ENCODE data around the gene RAB40AL. TPM values are rescaled to one million over a fixed set of nuclear protein-coding genes. Genes with fewer than 3 reads are reported as not detected.

Gene RAB40AL
- total RNA-seq, 1 experiment from 2014 or later: 0.97 TPM

DNA sequence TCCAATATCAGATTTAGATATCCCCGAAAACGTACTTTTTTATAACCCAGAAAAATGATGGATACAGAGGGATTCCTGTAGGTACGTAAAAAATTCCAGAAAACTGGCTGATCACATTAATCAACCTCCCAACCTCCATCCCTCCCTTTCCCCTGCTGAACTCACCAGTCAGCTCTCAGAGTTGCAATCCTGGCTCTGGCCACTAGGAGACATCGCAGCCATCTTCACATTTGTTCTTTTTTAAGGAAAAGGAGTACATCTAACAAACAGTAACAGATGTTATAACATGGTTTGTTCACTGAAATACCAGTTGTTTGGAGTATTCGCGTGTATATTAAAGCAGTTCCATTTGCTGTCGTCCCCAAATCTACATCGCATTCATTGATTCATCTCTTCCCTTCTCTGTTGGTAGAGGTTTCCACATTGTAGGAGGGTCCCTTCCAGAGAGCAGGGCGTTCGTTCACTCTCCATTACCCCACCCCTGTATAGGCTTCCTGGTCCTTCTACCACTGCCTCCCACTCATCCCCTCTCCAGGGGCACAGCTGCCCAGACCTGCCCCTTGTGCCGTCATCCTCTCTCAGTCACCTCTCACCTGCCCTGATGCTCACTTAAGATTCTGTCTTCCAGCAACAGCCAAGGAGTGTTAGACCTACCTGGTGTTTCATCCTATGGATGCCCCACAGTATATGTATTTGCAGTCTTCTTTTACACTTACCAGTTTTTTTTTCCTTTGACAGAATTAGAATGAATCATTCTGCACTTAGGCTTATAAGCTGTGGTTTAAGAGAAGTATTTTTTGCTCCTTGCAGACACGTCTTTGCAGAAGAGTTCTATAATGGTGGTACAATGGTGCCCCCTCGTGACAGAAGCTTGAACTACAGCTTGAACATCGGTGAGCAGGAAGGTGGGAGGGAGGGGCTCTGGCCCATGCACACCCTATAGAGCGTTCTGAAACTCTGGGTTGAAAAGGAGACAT is 36.8 kb upstream of the RAB40AL start:
- DNase-seq (ENCODE audit: low spot score): peak; percentile 78
- Histone ChIP-seq H3K27ac (ENCODE audit: low read depth, low read length, poor library complexity, severe bottlenecking) (no peak overlapping the region), H3K9me3 (ENCODE audit: low read depth, low read length, poor library complexity, severe bottlenecking) (no peaks in the 10 kb centered on the region), H3K27me3 (replicated peaks; ENCODE audit: insufficient read depth, low read depth, low read length, poor library complexity) (no peaks in the 10 kb centered on the region), H3K4me3 (ENCODE audit: low read depth, low read length, poor library complexity, severe bottlenecking) (no peak overlapping the region), H3K4me1 (ENCODE audit: insufficient read depth, low read length, poor library complexity, severe bottlenecking) (no peaks in the 10 kb centered on the region), H3K36me3 (ENCODE audit: insufficient read depth, low read length, poor library complexity, severe bottlenecking) (no peaks in the 10 kb centered on the region)
- TF ChIP-seq, protein P1, sequence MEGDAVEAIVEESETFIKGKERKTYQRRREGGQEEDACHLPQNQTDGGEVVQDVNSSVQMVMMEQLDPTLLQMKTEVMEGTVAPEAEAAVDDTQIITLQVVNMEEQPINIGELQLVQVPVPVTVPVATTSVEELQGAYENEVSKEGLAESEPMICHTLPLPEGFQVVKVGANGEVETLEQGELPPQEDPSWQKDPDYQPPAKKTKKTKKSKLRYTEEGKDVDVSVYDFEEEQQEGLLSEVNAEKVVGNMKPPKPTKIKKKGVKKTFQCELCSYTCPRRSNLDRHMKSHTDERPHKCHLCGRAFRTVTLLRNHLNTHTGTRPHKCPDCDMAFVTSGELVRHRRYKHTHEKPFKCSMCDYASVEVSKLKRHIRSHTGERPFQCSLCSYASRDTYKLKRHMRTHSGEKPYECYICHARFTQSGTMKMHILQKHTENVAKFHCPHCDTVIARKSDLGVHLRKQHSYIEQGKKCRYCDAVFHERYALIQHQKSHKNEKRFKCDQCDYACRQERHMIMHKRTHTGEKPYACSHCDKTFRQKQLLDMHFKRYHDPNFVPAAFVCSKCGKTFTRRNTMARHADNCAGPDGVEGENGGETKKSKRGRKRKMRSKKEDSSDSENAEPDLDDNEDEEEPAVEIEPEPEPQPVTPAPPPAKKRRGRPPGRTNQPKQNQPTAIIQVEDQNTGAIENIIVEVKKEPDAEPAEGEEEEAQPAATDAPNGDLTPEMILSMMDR (conservative IDR thresholded peaks at IDR 0.05; ENCODE audit: low read depth, low read length): peak; percentile 72
- no peak for TF ChIP-seq EZH2 (IDR thresholded peaks at IDR 0.05; ENCODE audit: borderline replicate concordance, low read depth, low read length, poor library complexity, severe bottlenecking)
- intact Hi-C loops (cut with micrococcal nuclease; ENCODE audit: unreplicated experiment): loop anchor here (1.0 kb wide), 1 partner anchor 276 kb away; no protein-coding TSS in a partner anchor
- ChIA-PET POLR2A (ENCODE audit: low non-redundant PET) (no interaction called here), CTCF (interaction anchor here (0.5 to 1.1 kb wide), 5 partner anchors 36 to 839 kb away, joined by 3 to 4 read pairs (median 3); partner anchors contain the start of gene GPRASP3)
- no TSS peak for BruUV-seq (replicated peaks)

DNA sequence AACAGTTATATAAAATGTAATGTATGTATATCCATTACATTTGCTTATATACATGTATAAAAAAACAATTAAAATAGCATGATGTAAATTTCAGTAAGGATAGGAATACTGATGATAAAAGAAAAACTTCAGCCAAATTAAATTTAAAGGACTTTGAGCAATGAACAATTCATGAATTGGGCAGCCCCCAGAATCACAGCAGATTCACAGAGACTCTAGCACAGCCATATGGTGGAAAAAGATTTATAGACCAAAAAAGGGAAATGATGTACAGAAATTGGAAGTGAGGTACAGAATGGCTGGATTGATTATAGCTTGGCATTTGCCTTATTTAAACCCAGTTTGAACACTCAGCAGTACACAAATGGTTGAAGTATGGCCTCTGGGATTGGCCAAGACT is 34.7 kb upstream of the RAB40AL start:
- POLR2A ChIA-PET (ENCODE audit: low non-redundant PET): no interaction called here
- BruUV-seq (replicated peaks): no TSS peak
- intact Hi-C loops (cut with micrococcal nuclease; ENCODE audit: unreplicated experiment): no loop called here
- CTCF ChIA-PET: no interaction called here
- H3K9me3 ChIP-seq (ENCODE audit: low read depth, low read length, poor library complexity, severe bottlenecking): no peaks in the 10 kb centered on the region
- H3K36me3 ChIP-seq (ENCODE audit: insufficient read depth, low read length, poor library complexity, severe bottlenecking): no peaks in the 10 kb centered on the region
- no peaks in the 10 kb centered on the region for H3K4me1 ChIP-seq (ENCODE audit: insufficient read depth, low read length, poor library complexity, severe bottlenecking)
- no peaks in the 10 kb centered on the region for H3K27me3 ChIP-seq (replicated peaks; ENCODE audit: insufficient read depth, low read depth, low read length, poor library complexity)
- H3K4me3 ChIP-seq (ENCODE audit: low read depth, low read length, poor library complexity, severe bottlenecking): no peak overlapping the region
- no peak overlapping the region for H3K27ac ChIP-seq (ENCODE audit: low read depth, low read length, poor library complexity, severe bottlenecking)
- no peak for TF ChIP-seq EZH2 (IDR thresholded peaks at IDR 0.05; ENCODE audit: borderline replicate concordance, low read depth, low read length, poor library complexity, severe bottlenecking)
- TF ChIP-seq, protein P1 (conservative IDR thresholded peaks at IDR 0.05; ENCODE audit: low read depth, low read length): no peak
- no peak for DNase-seq (ENCODE audit: low spot score)

DNA sequence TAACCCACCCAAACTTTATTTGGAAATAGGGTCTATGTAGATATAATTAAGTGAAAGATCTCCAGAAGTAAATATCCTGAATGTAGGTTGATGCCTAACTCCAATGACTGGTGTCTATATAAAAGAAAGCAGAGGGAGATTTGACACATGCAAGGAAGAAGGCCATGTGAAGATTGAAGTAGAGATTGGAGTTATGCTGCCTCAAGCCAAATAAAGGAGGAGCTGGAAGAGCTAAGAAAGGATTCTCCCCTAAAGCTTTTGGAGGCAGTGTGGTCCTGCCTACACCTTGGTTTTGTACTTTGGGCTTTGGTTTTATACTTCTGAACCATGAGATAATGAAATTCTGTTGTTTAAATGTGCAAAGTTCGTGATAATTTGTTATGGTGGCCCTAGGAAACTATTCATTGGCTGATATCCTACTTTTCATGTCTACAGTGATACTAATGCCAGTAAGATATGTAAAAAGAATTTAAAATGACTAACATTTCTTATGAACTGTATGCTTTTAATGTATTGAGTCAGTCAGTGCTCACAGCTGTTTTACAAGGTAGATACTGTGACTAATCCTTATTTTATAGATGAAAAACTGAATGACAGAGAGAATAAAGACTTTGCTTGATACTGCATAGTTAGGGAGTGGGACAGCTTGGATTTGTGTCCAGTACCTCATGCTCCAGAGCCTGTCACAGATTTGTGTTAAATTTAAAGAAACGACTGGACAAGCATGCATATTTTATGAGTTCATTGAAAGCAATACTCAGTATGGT is 5.9 kb upstream of the RAB40AL start:
- no TSS peak for BruUV-seq (replicated peaks)
- POLR2A ChIA-PET (ENCODE audit: low non-redundant PET): no interaction called here
- CTCF ChIA-PET: interaction anchor here (0.6 kb wide), 1 partner anchor 228 kb away, joined by 4 read pairs; no protein-coding TSS in a partner anchor

More for the DNA sequence above, 5.9 kb upstream of the RAB40AL start:
- intact Hi-C loops (cut with micrococcal nuclease; ENCODE audit: unreplicated experiment): no loop called here
- Histone ChIP-seq H3K4me1 (ENCODE audit: insufficient read depth, low read length, poor library complexity, severe bottlenecking) (no peaks in the 10 kb centered on the region), H3K4me3 (ENCODE audit: low read depth, low read length, poor library complexity, severe bottlenecking) (no peak overlapping the region), H3K36me3 (ENCODE audit: insufficient read depth, low read length, poor library complexity, severe bottlenecking) (no peaks in the 10 kb centered on the region), H3K27ac (ENCODE audit: low read depth, low read length, poor library complexity, severe bottlenecking) (no peak overlapping the region), H3K27me3 (replicated peaks; ENCODE audit: insufficient read depth, low read depth, low read length, poor library complexity) (no peaks in the 10 kb centered on the region), H3K9me3 (ENCODE audit: low read depth, low read length, poor library complexity, severe bottlenecking) (no peaks in the 10 kb centered on the region)
- TF ChIP-seq, protein P1 (conservative IDR thresholded peaks at IDR 0.05; ENCODE audit: low read depth, low read length): no peak
- TF ChIP-seq EZH2 (IDR thresholded peaks at IDR 0.05; ENCODE audit: borderline replicate concordance, low read depth, low read length, poor library complexity, severe bottlenecking): no peak
- DNase-seq (ENCODE audit: low spot score): no peak

Data from A673 (cell line).